Osteocyte (in vitro differentiated cells): ENCODE measurements around the gene OSBPL10. TPM values are rescaled to one million over a fixed set of nuclear protein-coding genes. Genes with fewer than 3 reads are reported as not detected.
"Not testable (repeated sequence)": the region's sequence is repeated elsewhere in the genome, so short reads cannot be mapped to it uniquely, and the experiment has no call there.

ENCODE experiments used
- DNase-seq: peaks from one replicate; pipeline ENCODE4 v3.0.0; 2021; ENCODE audit warnings: mixed read lengths; ENCODE audit not compliant: unreplicated experiment; ENCODE audit errors: extremely low spot score
- H3K27ac Mint-ChIP-seq: one replicate; pipeline ENCODE4 v1.8.0; 2021; ENCODE audit warnings: mild to moderate bottlenecking, mixed read lengths; ENCODE audit not compliant: unreplicated experiment
- H3K27me3 Mint-ChIP-seq: one replicate; pipeline ENCODE4 v1.8.0; 2021; ENCODE audit warnings: mixed read lengths; ENCODE audit not compliant: unreplicated experiment
- H3K36me3 Mint-ChIP-seq: one replicate; pipeline ENCODE4 v1.8.0; 2021; ENCODE audit warnings: mixed read lengths; ENCODE audit not compliant: unreplicated experiment
- H3K4me1 Mint-ChIP-seq: one replicate; pipeline ENCODE4 v1.8.0; 2021; ENCODE audit warnings: mixed read lengths; ENCODE audit not compliant: unreplicated experiment
- H3K4me3 Mint-ChIP-seq: one replicate; pipeline ENCODE4 v1.8.0; 2021; ENCODE audit warnings: mild to moderate bottlenecking, moderate library complexity, mixed read lengths; ENCODE audit not compliant: unreplicated experiment
- H3K9me3 Mint-ChIP-seq: one replicate; pipeline ENCODE4 v1.8.0; 2021; ENCODE audit warnings: mixed read lengths; ENCODE audit not compliant: unreplicated experiment
- total RNA-seq: library from RNA; stranded (reverse); gene quantifications from 2 replicates; pipeline ENCODE4 v1.2.1, GENCODE V29; 2021
- TF ChIP-seq, protein P1 (sequence below): fragments of 200-600 bp; sonication (generic); IDR thresholded peaks from 2 replicates; pipeline ENCODE4 v1.5.0; 2021; ENCODE audit warnings: antibody characterized with exemption, mild to moderate bottlenecking, moderate library complexity

The OSBPL10 gene
- total RNA-seq, 1 donor from 2014 or later = 21.7 TPM

DNA sequence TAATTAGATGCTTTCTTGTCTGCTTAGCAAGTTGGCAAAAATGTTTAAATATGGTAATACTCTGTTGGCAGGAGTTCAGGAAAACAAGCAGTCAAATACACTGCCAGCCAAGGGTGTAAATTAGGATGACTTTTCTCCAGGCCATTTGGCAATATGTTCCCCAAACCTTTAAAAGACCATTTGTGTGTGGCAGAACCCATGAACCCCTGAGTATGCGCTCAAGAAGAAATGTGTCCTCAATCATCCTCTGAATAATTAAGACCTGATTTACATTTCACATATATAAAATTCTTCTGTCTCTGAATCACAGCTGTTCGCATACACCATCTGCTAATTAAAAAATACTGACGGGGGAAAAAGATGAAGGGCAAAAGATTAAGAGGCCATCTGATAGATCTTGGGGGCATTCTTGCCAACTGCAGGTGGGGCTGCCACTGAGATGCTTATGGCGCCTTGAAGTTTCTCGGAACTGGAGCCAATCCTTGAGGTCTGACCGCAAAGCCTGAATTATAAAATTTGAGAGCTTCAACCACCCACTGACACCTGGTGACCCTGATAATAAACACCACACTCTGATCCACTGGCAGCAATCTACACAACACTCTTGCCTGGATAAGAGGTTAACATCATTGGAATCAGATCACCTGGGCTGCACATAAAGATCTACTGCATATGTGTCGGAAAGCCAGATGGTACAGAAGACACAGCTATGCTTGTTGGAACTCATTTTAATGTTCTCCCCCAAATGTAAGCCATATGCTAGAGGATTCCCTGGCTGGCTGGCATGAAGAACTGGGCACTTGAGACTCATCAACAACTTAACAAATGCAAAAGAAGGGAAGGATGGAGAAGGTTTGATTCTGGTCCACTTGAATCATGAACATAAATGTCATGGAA lies 190.6 kb downstream of the OSBPL10 start:
- Mint-ChIP-seq H3K4me3 (no peak overlapping the region), H3K27me3 (no peaks in the 10 kb centered on the region), H3K9me3 (no peaks in the 10 kb centered on the region), H3K27ac (no peak overlapping the region), H3K4me1 (peaks cover 13% of the 10 kb centered on the region), H3K36me3 (no peaks in the 10 kb centered on the region)
- DNase-seq = no peak
- TF ChIP-seq, protein P1, sequence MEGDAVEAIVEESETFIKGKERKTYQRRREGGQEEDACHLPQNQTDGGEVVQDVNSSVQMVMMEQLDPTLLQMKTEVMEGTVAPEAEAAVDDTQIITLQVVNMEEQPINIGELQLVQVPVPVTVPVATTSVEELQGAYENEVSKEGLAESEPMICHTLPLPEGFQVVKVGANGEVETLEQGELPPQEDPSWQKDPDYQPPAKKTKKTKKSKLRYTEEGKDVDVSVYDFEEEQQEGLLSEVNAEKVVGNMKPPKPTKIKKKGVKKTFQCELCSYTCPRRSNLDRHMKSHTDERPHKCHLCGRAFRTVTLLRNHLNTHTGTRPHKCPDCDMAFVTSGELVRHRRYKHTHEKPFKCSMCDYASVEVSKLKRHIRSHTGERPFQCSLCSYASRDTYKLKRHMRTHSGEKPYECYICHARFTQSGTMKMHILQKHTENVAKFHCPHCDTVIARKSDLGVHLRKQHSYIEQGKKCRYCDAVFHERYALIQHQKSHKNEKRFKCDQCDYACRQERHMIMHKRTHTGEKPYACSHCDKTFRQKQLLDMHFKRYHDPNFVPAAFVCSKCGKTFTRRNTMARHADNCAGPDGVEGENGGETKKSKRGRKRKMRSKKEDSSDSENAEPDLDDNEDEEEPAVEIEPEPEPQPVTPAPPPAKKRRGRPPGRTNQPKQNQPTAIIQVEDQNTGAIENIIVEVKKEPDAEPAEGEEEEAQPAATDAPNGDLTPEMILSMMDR = no peak

DNA sequence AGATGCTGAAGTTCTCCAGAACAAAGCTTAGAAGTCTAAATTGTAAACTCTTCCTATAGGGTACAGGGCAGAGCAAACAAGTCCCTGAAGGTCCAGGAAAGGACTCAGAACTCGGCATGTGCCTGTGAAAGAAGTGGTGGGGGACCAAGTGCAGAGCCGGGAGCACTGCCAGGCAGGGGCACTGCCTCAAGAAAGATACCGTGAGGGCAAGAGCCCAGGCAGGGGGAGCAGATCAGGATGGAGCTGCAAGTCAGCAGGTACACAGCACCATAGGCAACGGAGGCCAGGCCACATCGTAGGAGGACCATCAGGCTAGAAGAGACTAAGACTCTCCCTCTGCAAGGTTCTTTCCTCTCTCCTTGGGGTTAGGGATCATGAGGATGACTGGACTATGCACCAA lies 191.6 kb downstream of the OSBPL10 start:
- TF ChIP-seq, protein P1 = no peak
- no peak for DNase-seq
- H3K27ac Mint-ChIP-seq = no peak overlapping the region
- no peaks in the 10 kb centered on the region for H3K27me3 Mint-ChIP-seq
- no peak overlapping the region for H3K4me3 Mint-ChIP-seq
- no peaks in the 10 kb centered on the region for H3K9me3 Mint-ChIP-seq
- H3K36me3 Mint-ChIP-seq = no peaks in the 10 kb centered on the region
- H3K4me1 Mint-ChIP-seq = peaks cover 13% of the 10 kb centered on the region

DNA sequence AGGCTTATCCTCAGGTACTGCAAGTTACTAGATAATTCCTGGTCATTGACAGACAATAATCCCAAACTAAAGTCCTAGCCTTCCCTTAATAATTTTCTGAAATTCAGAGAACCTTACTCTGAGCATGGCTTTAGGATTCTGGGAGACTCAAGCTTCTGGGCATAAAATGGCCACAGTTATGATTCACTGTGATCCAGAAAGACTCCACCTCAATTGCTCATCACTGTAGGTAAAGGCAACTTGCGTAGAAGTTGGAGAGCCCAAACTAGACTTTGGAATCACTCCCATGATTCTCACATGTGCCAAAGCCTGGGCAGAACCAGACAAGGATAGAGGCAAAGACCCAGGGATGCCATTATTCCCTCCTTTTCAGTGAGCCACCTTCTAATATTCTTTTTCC lies 195.3 kb downstream of the OSBPL10 start:
- peak; percentile 11 for DNase-seq
- Mint-ChIP-seq H3K9me3 (peaks cover 14% of the 10 kb centered on the region), H3K36me3 (no peaks in the 10 kb centered on the region), H3K27me3 (no peaks in the 10 kb centered on the region), H3K27ac (no peak overlapping the region), H3K4me1 (peaks cover 5% of the 10 kb centered on the region), H3K4me3 (no peak overlapping the region)
- TF ChIP-seq, protein P1 = no peak

DNA sequence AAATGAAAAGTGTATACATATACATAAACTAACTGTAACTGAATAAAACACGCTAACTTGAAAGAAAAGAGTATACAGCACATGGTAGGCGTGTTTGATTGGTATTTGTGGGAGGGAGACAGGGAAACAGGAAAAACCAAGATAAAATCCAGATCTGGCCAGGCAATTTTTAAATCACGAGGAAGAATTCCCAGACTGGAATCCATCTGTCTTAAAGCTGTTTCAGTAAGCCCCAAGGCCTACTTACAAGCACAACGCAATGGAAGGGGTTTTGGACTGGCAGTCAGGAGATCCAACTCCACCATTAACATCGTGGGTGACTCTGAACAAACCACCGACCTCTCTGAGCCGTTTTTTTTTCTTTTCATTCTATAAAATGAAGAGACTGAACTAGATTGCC lies 195.8 kb downstream of the OSBPL10 start:
- no peak for DNase-seq
- H3K36me3 Mint-ChIP-seq = no peaks in the 10 kb centered on the region
- no peak overlapping the region for H3K27ac Mint-ChIP-seq
- H3K27me3 Mint-ChIP-seq = no peaks in the 10 kb centered on the region
- H3K4me1 Mint-ChIP-seq = peaks cover 5% of the 10 kb centered on the region
- TF ChIP-seq, protein P1 = no peak
- H3K9me3 Mint-ChIP-seq = peaks cover 14% of the 10 kb centered on the region
- no peak overlapping the region for H3K4me3 Mint-ChIP-seq

DNA sequence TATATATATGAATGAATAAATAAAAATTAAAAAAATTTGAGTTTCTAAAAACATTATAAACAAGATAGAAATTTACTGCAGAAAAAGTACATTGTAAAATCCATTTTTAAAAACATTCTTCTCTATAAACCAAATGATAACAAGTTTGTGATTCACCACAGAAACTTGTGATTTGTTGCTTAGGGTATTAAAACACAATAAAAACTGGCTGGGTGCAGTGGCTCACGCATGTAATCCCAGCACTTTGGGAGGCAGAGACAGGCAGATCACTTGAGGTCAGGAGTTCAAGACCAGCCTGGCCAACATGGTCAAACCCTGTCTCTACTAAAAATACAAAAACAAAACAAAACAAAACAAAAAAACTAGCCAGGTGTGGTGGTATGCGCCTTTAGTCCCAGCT lies 197.2 kb downstream of the OSBPL10 start:
- not testable (repeated sequence) for H3K27ac Mint-ChIP-seq

DNA sequence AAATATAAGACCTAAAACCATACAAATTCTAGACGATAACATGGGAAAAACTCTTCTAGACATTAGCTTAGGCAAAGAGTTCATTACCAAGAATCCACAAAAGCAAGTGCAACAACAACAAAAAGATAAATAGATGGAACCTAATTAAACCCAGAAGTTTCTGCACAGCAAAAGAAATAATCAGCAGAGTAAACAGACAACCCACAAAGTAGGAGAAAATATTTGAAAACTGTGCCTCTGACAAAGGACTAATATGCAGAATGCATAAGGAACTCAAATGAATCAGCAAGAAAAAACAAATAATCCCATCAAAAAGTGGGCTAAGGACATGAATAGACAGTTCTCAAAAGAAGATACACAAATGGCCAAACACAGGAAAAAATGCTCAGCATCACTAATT lies 198.8 kb downstream of the OSBPL10 start:
- H3K36me3 Mint-ChIP-seq, H3K4me1 Mint-ChIP-seq, H3K4me3 Mint-ChIP-seq, H3K27me3 Mint-ChIP-seq, H3K27ac Mint-ChIP-seq, DNase-seq: not testable (repeated sequence)
- H3K9me3 Mint-ChIP-seq = peaks cover 25% of the 10 kb centered on the region

More for the DNA sequence above, 197.2 kb downstream of the OSBPL10 start:
- H3K4me3 Mint-ChIP-seq, H3K27me3 Mint-ChIP-seq, DNase-seq, H3K4me1 Mint-ChIP-seq, H3K36me3 Mint-ChIP-seq: not testable (repeated sequence)
- peaks cover 22% of the 10 kb centered on the region for H3K9me3 Mint-ChIP-seq
